ENCODE measurements around the gene PCED1A. TPM values are rescaled to one million over a fixed set of nuclear protein-coding genes. Genes with fewer than 3 reads are reported as not detected.

The PCED1A gene
- total and polyA plus RNA-seq, 2 of the 8 experiments (the other 6 are each of a cell fraction or from before 2014, with no cell fraction given) = 13.4 to 18.9 TPM

DNA sequence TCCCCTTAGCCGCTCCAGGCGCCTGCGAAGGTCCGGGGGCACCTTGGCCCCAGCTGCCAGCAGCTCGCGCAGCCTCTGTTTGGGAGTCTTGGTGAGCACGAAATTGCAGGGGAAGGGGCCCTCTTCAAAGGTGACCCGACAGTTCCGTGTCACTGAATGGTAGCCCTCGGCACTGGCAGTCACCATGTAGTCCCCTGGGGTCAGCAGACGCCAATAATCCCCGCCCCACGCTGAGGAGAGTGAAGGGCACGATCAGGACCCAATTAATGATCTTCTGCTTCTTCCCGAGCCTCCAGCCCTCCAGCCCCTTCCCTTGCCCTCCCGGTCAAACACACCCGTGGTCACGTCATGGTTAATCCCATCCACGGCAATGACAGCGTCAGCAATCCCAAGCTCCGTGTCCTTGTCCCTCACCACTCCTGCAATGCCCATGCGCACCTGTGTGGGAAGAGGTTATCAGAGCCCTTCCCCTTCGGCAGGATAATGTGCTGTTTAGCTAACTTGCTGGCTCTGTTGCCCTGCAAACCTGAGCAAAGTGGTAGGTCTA lies 46.2 kb downstream of the PCED1A start:
- no peak overlapping the region for H2BK20ac ChIP-seq (ENCODE audit: low read length)
- H3K4me2 ChIP-seq (ENCODE audit: insufficient read depth in 1 of 2, low read depth in 2 of 2, low read length in 2 of 2) = no peak overlapping the region
- H3K27ac ChIP-seq (ENCODE audit: low read depth, low read length) = no peak overlapping the region
- no peak overlapping the region; the same call in 1 of the 2 replicates for H4K8ac ChIP-seq (ENCODE audit: extremely low read depth, insufficient read depth, low read length)
- H3K79me1 ChIP-seq (ENCODE audit: low read depth, low read length) = no peaks in the 10 kb centered on the region
- H3K14ac ChIP-seq (ENCODE audit: insufficient read length) = no peak overlapping the region
- no peak overlapping the region for H2AK5ac ChIP-seq (ENCODE audit: low read depth, low read length)
- H4K5ac ChIP-seq (ENCODE audit: insufficient read length, low read depth, low read length) = no peak overlapping the region
- H3K4me3 ChIP-seq (ENCODE audit: extremely low read depth in 1 of 4, insufficient read depth in 2 of 4, low read depth in 3 of 4, low read length in 4 of 4) = no peak overlapping the region
- peaks cover 0 to 9% of the 10 kb centered on the region in 2 experiments for H4K20me1 ChIP-seq (replicated peaks in 1 of 2; ENCODE audit: control insufficient read depth in 1 of 2, insufficient read depth in 2 of 2, low read length in 2 of 2)
- H4K91ac ChIP-seq (replicated peaks; ENCODE audit: insufficient read length, low read length) = no peak overlapping the region
- H3K23ac ChIP-seq (ENCODE audit: insufficient read length) = no peak overlapping the region
- H2BK120ac ChIP-seq (replicated peaks; ENCODE audit: low read depth, low read length) = no peak overlapping the region
- no peak overlapping the region for H3K18ac ChIP-seq (ENCODE audit: extremely low read depth, low read length)
- H3K23me2 ChIP-seq (ENCODE audit: low read depth, low read length) = no peaks in the 10 kb centered on the region
- peaks cover 11 to 35% (median 20%) of the 10 kb centered on the region in 4 experiments; a peak in 6 of 8 replicates for H3K36me3 ChIP-seq (ENCODE audit: control insufficient read depth in 2 of 4, insufficient read depth in 4 of 4, low read length in 3 of 4)
- no peak overlapping the region for H3K56ac ChIP-seq (replicated peaks; ENCODE audit: insufficient read length, low read depth, low read length)
- no peak overlapping the region for H2AFZ ChIP-seq (ENCODE audit: low read length)
- H2BK12ac ChIP-seq (ENCODE audit: low read depth, low read length) = no peak overlapping the region
- no peak overlapping the region for H3K9ac ChIP-seq (replicated peaks in 1 of 4; ENCODE audit: extremely low read depth in 1 of 4, low read depth in 3 of 4, low read length in 3 of 4)
- peaks cover 0 to 5% (median 2%) of the 10 kb centered on the region in 4 experiments; a peak in 5 of 7 replicates for H3K4me1 ChIP-seq (replicated peaks in 1 of 4; ENCODE audit: control insufficient read depth in 3 of 4, insufficient read depth in 4 of 4, low read length in 3 of 4)
- no peak overlapping the region for H2BK5ac ChIP-seq (ENCODE audit: low read depth, low read length)
- ChIA-PET POLR2A (ENCODE audit: partially characterized antibody) (interaction anchor here (0.9 to 1.6 kb wide), 4 partner anchors 8 to 77 kb away, joined by 3 to 4 read pairs (median 3); no protein-coding TSS in a partner anchor), CTCF (ENCODE audit: partially characterized antibody) (interaction anchor here (0.8 to 2.8 kb wide), 3 partner anchors 14 to 206 kb away, joined by 3 to 18 read pairs (median 4); no protein-coding TSS in a partner anchor)
- DNase-seq (ENCODE audit: low read depth in 1 of 2, low spot score in 2 of 2) (no peak), FAIRE-seq (no peak)
- H3K79me2 ChIP-seq (ENCODE audit: control insufficient read depth in 1 of 2, insufficient read depth in 2 of 2, low read length in 2 of 2) = no peaks in the 10 kb centered on the region
- H3K4ac ChIP-seq (replicated peaks; ENCODE audit: insufficient read length, low read depth, low read length) = no peak overlapping the region
- H3K27me3 ChIP-seq (replicated peaks in 1 of 4; ENCODE audit: control insufficient read depth in 3 of 4, extremely low read depth in 1 of 4, insufficient read depth in 3 of 4, low read length in 3 of 4) = no peaks in the 10 kb centered on the region; a peak in 1 of 7 replicates
- H3K9me3 ChIP-seq (ENCODE audit: insufficient read depth in 2 of 2, low read depth in 1 of 2, low read length in 1 of 2) = no peaks in the 10 kb centered on the region
- H2BK15ac ChIP-seq (ENCODE audit: low read length) = no peak overlapping the region
- WGBS, 2 experiments (ENCODE audit: extremely low coverage in 1 of 2, insufficient coverage in 1 of 2, insufficient read length in 1 of 2, insufficient replicate concordance in 2 of 2, low coverage in 1 of 2, low lambda C conversion rate in 2 of 2, missing lambda C conversion rate in 1 of 2) = 94% methylated on average over 23 of the region's 23 CpGs; no CpG with 5 or more reads in 1 of the 2 experiments
- no peak for TF ChIP-seq SIRT6 (IDR thresholded peaks at IDR 0.05; ENCODE audit: low read length)
- no peak for TF ChIP-seq TCF12 (IDR thresholded peaks at IDR 0.05; ENCODE audit: low read depth, low read length)
- no peak for TF ChIP-seq CREB1 (IDR thresholded peaks at IDR 0.05)
- TF ChIP-seq RNF2 (IDR thresholded peaks at IDR 0.05; ENCODE audit: borderline replicate concordance, low read depth, low read length, missing control alignments, poor library complexity, severe bottlenecking) = no peak
- TF ChIP-seq RBBP5 (IDR thresholded peaks at IDR 0.05; ENCODE audit: borderline replicate concordance, low read depth, low read length) = no peak
- no peak for TF ChIP-seq GABPA (IDR thresholded peaks at IDR 0.05; ENCODE audit: borderline replicate concordance, insufficient read depth, low read length)
- TF ChIP-seq KDM4A (IDR thresholded peaks at IDR 0.05; ENCODE audit: low read depth, low read length, severe bottlenecking) = no peak
- no peak for TF ChIP-seq BACH1 (IDR thresholded peaks at IDR 0.05; ENCODE audit: low read length)
- no peak for TF ChIP-seq EZH2 (IDR thresholded peaks at IDR 0.05; ENCODE audit: low read depth, low read length, severe bottlenecking)

Measured in H1 (cell line).